H1 (cell line): Measurements from ENCODE around the gene FABP6. TPM values are rescaled to one million over a fixed set of nuclear protein-coding genes. Genes with fewer than 3 reads are reported as not detected.

Source experiments
- CEBPB ChIP-seq: IDR thresholded peaks from 2 replicates; pipeline ENCODE4 v1.6.1; 2012; ENCODE audit warnings: low read depth, low read length
- CTBP2 ChIP-seq: IDR thresholded peaks from 2 replicates; pipeline ENCODE4 v1.7.0; 2011; ENCODE audit warnings: borderline replicate concordance, mild to moderate bottlenecking, moderate library complexity, mixed read lengths, low read length; ENCODE audit not compliant: insufficient read depth, insufficient read length
- TAF7 ChIP-seq: optimal IDR thresholded peaks from 2 replicates; pipeline ENCODE3; 2011; ENCODE audit warnings: low read depth, mild to moderate bottlenecking, inconsistent platforms, low read length, moderate library complexity, borderline replicate concordance
- USF2 ChIP-seq: IDR thresholded peaks from 2 replicates; pipeline ENCODE4 v1.6.1; 2011; ENCODE audit warnings: low read length, improper control_type of control experiment
- polyA plus RNA-seq, 7 experiments: library from polyadenylated mRNA; depleted of rRNA in 3 of 7; stranded (reverse) in 5 of 7; unstranded in 2 of 7; fragments of >200 nt in 5 of 7; fragments of 200-250 nt in 2 of 7; gene quantifications; 1 replicate in 5 of 7; 2 replicates in 1 of 7; 4 replicates in 1 of 7; pipeline versions ENCODE4 v1.2.1 to v1.2.3, GENCODE V29; 2011 to 2013; ENCODE audit warnings: missing spikeins in 2 of 7, mixed read lengths in 2 of 7
- total RNA-seq: library from RNA; stranded (reverse); fragmentation: NEBNext Ultra II Directional; extraction: Animal tissue kit (Norgen Biotek cat#: 25700); gene quantifications from 2 replicates; pipeline ENCODE4 v1.2.1, GENCODE V29; 2021

Gene FABP6
- total and polyA plus RNA-seq, 2 of the 8 experiments (the other 6 are each of a cell fraction or from before 2014, with no cell fraction given), result 4.8 to 6.1 TPM

- TF ChIP-seq CTBP2 (no peak), CEBPB (no peak), TAF7 (no peak), USF2 (no peak)
These were observed 6.4 kb downstream of the FABP6 start (continued) for GRCh38 chr5:160235731-160236130.
